HG03045 (cell line): ENCODE measurements around the gene IGLL5.

ENCODE experiments used
- ATAC-seq: cut with Tn5 transposase; IDR thresholded peaks from one replicate; pipeline ENCODE4 v1.9.1; 2021; ENCODE audit warnings: mild to moderate bottlenecking, moderate library complexity; ENCODE audit not compliant: unreplicated experiment

Gene IGLL5

GRCh38 chr22:22858559-22858937 lies 29.1 kb upstream of the IGLL5 start:
- no peak for ATAC-seq

DNA sequence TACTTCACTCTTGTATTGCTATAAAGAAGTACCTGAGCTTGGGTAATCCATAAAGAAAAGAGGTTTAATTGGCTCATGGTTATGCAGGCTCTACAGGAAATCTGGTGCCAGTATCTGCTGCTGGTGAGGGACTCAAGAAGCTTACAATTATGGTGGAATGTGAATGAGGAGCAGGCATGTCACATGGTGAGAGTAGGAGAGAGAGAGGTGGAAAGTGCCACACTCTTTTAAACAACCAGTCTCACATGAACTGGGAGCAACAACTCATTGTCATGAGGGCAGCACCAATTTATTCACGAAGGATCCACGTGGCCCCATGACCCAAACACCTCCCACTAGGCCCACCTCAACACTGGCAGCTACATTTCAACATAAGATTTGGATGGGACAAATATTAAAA lies 24.6 kb upstream of the IGLL5 start:
- no peak for ATAC-seq

DNA sequence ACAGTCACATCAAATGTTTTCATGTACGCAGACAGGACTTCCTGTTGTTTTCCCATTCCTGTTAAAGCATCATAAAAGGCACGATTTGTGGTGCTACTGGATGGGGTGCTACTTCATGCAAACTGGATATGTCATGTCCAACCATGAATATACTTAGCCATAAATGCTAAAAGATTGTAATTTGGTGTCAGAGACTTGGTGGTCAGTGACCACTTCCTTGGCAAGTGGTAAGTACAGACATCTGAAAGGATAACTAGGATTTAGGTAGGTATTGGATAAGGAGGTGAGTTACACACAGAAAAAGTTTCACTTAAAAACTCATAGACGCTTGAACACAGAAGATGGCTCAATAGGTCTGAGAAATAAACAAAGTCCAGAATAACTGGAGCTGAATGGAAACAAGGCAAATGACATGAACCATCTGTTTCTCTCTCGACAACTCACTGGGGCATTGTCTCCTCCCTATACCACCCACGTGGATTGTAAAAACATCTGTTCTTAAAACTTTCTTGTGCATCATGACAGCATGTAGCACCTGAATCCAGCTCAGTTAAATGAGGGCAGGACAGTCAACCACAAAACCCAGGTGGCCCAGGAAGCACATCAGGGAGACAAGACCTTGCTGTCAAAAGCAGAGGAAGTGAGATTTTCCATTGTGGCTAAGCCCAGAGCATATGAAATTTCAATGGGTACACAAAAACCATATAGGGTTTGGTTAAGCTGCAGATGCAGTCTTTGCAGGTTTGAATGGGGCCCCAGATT lies 22.1 kb upstream of the IGLL5 start:
- peak; percentile 79 for ATAC-seq

DNA sequence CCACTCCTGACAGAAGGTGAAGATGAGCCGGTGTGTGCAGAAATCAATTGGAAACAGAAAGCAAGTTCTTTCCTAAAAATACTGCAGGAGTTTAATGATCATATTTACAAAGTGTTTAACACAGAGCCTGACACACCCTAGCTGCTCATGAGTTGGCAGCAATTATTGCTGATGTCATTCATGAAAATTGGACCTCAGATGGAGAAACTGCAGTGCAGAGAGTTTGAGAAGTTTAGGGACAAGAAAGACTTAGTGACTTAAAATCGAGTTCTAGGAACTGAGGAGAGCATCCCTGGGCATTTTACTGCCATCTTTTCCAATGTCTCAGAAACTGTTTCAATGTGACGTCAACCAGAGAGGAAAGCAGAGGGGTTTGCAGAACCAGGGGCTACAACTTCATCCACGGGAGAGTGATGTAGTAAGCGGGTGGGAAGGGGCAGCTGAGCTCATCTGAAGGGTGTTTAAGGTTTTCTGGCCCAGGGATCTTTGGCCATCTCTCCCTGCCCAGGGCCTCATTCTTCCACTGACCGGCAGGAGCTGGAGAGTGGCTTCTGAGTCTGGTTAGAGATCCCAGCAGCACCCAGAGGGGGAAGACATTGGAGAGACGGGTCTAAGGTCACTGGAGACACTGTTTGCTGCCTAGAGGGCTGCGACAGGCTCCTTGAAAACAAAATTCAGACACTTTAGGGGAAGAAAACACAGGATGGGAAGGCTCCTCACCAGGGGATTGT lies 21.1 kb upstream of the IGLL5 start:
- no peak for ATAC-seq

DNA sequence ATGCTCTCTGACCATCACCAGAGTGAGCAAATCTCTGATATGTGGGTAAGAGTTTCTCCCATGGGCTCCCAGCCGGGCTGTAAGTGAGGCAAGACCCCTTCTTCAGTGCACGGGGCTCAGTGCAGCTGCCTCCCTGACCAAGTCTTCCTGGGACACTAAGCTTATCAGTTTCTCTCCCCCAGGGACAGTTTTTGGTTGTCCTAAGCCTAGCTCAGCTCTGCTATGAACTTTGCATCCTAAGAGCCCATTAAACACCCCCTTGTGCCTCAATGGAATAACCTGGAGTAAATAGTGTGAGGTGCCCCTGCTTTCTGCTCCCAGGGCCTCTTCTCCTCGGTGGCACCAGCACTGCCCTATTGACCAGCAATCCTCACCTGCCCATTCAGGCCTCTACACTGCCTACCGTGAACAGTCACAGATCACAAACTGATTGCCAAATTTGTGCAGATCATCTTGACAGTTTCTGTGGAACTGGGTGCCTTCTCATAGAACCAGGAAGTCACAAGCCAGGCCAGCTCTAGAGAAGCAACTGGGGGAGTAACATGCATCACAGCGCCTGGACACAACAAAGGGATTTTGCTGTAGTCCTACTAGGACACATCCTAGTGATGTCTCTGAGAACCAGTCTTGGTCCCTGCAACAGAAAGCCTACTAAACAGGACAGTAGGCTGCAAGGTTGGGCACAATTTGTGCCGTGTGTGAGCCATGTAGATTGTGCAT lies 19.5 kb upstream of the IGLL5 start:
- ATAC-seq, result no peak

DNA sequence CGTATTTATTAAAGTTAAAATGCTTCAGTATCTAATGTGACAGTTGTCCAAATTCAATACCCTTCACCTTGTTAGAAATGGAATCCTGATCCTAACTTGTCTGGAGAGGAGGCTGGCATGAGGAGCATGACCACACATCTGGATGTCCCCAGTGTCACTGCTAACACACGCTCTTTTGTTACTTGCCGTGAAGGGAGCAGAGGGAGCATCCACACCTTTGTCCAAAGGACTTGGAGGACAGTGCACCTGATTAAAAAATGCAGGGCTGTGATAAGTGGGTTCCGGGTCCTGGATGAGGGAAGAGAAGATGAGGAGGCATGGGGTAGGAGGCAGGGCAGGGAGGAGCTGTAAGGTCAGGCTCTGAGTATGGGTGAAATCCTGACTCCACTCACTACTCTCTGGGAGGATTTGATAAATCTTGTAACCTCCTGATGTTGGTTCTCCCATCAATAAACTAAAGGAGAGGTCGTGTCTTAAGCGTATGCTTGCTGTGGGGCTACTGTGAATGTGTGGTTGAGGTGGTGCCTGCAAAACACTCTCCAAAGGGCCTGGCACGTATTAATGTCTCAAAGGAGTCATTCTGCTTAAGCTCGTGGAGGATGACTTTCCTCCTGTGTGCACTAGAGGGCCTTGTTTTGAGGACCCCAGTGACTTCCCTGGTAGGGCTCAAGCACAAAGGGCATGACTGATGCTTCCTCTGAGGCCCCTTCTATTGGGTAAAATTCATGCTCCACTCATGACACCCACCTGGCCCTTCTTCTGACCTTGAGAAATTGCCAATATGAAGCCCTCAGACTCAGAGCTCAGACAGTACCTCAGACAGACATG lies 16.8 kb upstream of the IGLL5 start:
- no peak for ATAC-seq

GRCh38 chr22:22871536-22872278 lies 15.9 kb upstream of the IGLL5 start:
- ATAC-seq, result no peak

- ATAC-seq, result no peak
These were observed 14.6 kb upstream of the IGLL5 start for GRCh38 chr22:22872722-22873708.

DNA sequence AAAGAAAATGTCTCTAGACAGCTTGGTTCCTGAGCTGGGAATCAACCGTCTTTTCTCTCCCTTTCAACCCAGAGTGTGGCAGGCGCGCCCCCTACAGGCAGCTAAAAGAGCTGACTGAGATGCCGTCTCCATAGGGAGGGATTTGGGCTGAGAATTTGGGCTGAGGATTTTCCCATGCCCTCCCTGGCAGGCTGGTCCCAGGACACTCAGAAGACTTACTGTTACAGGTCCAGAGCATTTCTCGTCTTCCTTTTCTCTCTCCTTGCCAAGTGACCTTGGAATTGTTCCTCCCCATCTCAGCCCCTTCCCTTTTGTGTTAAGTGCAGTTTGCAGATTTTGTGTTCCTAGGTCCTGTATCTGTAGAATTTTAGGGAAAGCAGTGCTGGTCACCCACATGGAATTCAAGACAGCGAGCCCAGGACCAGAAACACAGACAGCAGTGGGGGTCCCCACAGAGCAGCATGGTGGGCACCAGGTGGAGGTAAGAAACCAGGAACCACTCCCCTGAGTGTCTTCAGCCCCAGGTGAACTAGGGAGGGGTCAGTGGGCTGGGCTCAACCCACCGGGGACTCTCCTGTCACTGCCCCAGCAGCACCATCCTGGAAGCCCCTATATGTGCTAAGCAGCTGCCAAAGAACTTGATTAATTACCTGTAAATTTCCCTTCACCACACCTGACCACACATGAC lies 9.9 kb upstream of the IGLL5 start:
- ATAC-seq, result no peak

DNA sequence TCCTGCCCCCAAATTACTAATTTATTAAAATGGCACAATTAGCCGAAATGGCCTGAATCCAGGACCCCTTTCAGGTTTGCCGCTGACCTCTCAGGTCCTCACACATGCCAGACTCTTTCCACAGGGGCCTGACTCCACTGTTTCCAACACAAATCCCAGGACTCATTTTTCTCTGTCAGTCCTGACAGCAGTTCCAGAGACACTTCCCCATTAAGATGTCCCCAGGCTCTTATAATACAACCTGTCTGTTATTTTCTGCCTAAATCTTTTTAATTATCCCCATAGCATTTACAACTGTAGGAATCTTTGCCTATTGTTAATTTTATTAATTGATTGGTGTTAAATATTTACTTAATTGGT lies 9.4 kb upstream of the IGLL5 start:
- no peak for ATAC-seq

GRCh38 chr22:22878801-22879674 lies 8.6 kb upstream of the IGLL5 start:
- ATAC-seq, result no peak

DNA sequence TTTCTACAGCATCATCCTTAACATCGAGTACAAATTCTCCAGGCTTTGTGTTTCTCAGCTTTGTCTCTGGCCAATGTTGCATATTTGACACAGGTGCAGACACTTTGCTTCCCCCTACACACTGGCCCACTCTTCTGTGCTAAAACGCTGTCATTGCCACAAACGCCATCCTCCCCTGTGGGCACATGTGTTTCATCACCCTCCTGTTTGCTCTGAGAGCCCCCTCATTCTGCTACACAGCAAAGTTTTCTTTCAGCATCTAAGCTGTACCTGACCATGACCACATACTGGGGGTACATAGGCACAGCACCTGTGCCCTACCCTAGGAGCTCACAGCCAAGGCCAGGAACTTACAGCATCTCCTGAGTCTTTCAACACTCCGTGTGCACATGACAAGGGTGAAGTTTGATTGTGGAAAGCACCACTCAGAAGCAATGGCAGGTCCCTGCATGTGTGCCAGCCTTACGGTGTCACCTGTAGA lies 7.9 kb upstream of the IGLL5 start:
- ATAC-seq, result no peak

- no peak for ATAC-seq
These were observed 7.0 kb upstream of the IGLL5 start for GRCh38 chr22:22880645-22881044.

- no peak for ATAC-seq
These were observed 6.3 kb upstream of the IGLL5 start for GRCh38 chr22:22881116-22882000.

DNA sequence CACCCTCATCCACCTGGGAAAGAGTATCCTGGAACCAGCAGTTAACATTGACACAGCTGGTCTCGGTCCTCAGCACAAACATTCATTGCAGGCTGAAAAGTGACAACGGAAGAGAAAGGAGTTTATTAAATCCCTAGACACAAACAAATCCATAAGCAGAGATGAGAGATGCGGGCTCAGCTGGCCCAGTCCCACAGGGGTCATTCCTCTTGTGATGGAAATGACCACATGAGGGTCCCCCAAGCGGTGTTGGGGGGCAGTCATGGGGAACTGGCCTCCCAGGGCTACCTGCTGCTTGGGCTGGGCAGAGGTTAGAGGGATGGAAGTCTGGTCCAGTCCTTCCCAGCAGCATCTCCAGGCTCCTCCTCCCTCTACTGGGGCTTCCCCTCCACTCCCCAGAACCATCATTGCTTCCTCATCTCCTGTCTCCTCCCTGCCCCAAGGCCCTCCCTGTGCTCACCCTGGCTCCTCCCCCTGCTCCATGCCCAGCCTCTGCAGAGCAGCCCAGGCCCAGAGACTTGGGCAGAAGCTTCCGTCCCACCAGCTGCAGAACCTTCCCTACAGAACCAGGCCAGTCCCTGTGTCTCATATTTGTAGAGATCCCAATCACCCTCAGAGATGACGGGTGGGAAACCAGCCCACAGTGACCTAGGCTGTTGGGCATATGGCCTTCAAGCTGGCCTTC lies 5.4 kb upstream of the IGLL5 start:
- ATAC-seq, result no peak
